Superior temporal gyrus (tissue), 1 donor: ENCODE data around the gene AFAP1L1.

Experiments
- DNase-seq: peaks from one replicate; pipeline ENCODE4 v3.0.0-alpha.2; 2016; ENCODE audit errors: extremely low spot score

AFAP1L1 gene

DNA sequence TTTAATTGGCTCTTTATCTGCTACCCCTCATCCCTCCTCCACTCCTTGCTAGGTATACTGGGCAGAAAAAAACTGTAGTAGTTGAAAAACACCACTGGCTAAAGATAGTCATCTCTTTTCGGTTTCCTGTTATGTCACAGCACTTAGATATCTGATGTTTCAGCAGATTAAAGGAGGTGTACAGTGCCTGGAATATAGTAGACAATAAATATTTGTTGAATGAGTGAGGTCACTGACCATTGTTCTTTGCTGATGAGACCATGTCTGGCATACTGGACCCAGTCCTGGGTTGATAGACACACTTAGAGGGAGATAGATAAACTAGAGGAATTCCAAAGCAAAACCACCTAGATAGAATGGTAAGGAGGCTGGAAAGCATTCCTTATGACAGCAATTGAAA is 76.9 kb downstream of the AFAP1L1 start:
- no peak for DNase-seq

DNA sequence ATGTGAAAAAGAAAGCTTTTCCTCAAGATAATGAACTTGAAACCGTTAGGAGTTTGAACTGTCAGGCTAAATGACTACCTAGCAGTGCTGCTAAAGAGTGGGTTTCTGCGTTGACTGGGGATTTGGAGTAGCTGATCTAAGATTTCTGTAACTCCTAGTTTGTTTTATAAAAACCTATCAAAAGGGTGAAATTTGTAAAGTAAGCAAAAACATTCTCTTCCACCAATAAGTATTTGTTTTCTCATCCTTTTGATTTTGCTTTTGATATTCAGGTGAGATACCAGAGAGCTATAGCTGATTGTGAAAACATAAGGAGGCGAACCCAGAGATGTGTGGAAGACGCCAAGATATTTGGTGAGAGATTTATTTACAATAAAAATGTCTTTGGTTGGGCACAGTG is 77.7 kb downstream of the AFAP1L1 start:
- no peak for DNase-seq

DNA sequence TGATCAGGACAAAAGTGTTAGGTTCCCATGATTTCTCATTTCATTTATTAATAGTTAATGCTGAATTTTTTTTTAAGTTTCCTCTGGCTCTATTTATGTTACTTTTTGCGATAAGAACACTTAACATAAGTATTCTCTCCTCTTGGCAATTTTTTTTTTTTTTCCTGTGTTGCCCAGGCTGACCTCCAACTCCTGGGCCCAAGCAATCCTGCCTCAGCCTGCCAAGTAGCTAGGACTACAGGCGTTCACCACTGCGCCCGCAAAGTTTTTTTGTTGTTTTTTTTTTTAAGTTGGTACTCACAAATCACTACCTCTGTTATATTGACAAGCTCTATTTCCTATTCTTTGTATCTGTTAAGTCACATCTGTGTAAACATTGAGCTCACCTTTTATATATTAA is 80.5 kb downstream of the AFAP1L1 start:
- no peak for DNase-seq

DNA sequence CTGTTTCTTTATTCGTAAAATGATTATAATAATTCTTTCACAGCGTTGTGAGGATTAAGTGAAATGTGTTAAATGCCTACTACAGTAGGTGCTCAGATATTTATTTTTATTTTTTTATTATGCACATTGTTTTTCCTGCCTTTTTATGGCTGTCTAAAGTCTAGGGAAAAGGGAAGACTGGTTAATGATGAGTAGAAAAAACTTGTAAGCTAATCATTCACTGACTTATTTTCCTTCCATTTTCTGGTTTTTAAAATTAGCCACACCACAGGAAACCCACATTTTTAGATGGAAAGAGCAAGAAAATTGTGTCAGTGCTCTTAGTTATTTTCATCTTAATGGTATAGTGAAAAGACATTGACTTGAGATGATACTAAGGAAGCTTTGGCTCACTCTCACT is 82.3 kb downstream of the AFAP1L1 start:
- DNase-seq: no peak

DNA sequence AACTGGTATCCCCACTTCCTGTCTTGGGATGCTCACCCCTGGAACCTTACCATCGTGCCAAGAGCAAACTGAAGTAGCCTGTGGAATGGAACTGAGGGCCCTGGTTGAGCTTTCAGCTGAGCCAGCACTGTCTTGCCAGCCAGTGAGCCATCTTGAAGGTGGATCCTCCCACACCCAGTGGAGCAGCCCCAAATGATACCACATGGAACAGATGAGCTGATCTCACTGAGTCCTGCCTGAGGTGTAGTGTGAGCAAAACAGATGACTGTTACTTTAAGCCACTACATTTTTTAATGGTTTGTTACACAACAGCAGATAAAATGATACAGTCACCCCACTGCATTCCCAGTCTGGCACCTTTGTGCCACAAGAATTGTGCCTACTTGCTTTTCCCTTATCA is 84.0 kb downstream of the AFAP1L1 start:
- no peak for DNase-seq

DNA sequence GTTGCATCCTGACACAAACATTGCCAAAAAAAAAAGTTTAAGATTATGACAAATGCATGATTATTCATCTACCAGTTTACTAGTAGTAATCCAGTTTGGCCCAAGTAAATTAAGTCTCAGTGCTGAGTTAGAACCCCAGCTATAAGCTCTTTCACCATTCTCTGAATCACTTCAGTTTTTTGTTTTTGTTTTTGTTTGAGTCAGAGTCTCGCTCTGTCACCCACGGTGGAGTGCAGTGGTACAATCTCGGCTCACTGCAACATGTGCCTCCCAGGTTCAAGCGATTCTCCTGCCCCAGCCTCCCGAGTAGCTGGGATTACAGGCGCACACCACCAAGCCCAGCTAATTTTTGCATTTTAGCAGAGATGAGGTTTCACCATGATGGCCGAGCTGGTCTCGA is 84.7 kb downstream of the AFAP1L1 start:
- no peak for DNase-seq

DNA sequence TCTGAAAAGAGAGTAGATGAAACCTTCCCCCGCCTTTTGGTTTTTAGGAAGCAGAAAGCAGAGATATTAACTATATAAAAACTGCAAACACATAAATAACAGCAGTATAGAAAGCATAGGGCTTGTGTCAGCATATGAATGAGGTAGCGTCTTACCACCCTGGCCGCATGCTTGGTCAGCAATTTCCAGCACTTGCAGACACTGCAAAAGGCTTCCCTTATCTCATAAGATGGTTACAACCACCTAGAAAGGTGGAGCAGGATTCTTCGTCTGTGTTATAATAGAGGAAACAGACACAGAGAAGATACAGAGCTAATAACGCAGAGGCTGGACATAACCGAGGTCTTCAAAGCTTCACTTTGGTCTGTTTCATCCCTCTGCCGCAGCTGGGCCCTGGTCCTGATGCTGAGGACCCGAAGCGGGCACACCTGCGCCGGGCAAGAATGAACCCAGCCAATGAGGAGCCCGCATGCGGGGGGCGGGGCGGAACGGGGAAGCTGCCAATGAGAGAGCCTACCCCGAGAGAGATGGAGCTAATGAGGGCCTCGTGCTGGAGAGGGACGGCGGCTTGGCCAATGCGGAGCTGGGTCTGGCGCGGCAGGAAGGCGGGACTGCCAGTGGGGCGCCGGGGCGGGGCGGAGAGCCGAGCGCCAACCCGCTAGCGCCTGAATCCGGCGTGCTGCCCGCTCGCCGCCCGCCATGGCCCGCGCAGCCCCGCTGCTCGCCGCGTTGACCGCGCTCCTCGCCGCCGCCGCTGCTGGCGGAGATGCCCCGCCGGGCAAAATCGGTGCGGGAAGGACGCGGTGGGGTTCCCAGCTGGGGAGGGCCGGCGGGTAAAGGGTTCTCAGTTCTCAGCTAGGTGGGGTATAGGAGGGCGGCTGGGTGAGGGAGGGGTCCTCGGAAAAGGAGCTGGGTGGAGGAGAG is 86.0 kb downstream of the AFAP1L1 start, which contains the start of gene PCYOX1L:
TSS of gene PCYOX1L (plus strand) at position 677 of the 924 bp plus-strand sequence. CDS start at position 700, 23 bp downstream.
- peak; percentile 98 for DNase-seq

DNA sequence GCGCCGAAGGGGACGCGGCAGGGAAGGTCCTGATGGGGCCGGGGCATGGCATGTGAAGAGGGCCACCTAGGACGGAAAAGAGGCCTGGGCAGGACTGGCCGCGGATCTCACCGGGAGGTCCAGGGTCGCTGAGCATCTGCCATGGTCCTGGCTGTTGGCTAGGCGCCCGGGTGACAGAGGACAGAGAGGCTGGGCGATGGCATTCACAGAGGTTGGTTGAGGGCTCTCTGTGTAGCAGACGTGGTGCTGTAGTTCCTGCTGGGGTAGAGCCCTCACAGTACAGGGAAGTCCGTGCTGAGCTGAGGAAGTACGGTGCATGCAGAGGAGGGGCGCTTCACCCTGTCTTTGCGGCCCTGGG is 86.6 kb downstream of the AFAP1L1 start:
- DNase-seq: no peak

DNA sequence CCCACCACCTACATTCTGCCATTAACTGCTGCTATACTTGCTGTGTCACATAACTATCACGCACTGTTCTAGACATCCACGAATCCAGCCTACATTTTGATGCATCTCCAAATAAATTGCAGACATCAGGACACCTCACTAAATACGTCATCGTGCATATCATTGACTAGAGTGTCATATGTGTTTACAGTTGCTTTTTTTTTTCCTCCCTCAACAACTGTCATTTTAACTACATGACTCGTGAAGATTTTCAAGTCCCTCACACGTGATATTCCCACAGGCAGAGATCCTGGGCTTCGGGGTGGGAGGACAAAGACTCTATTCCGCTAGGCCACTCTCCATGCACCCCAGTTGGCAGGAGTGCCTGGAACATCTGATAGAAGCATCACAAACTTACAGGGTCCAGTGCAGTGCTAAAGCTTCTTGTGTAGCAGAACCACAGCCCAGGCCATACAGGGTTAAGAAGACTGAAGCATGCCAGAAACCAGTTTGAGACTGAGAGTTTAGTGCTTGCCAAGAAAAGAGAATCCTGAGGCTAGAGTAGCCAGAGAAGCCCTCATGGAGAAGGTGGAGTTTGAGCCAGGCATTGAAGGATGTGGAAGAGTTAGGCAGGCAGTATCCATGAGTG is 87.3 kb downstream of the AFAP1L1 start:
- peak; percentile 55 for DNase-seq

DNA sequence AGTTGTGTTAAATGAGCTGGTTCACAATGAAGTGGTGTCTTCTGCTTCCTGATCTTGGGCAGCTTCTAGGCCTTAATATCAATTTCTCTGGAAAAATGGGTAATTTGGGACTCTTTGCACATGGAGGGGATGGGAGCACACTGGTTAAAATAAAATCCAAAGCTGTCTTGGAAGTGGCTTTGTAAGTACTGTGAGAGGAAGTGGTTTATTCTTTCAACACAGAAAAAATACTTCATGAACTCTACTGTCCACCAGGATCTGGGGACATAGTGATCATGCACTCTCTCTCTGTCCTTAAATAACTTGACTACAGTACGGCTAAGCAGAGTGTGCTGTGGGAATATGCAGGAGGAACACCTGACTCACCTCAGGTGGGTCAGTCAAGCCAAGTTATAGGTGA is 88.6 kb downstream of the AFAP1L1 start:
- no peak for DNase-seq

DNA sequence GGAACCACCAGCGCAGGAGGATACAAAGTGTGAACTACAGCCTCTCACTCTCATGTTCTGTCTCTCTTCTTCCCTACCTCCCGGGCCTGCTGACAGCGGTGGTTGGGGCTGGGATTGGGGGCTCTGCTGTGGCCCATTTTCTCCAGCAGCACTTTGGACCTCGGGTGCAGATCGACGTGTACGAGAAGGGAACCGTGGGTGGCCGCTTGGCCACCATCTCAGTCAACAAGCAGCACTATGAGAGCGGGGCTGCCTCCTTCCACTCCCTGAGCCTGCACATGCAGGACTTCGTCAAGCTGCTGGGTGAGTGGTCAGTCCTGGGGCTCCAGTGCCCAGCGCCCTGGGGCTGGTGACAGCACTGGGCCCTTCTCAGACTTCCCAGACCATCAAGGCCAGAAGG is 90.9 kb downstream of the AFAP1L1 start:
- no peak for DNase-seq

DNA sequence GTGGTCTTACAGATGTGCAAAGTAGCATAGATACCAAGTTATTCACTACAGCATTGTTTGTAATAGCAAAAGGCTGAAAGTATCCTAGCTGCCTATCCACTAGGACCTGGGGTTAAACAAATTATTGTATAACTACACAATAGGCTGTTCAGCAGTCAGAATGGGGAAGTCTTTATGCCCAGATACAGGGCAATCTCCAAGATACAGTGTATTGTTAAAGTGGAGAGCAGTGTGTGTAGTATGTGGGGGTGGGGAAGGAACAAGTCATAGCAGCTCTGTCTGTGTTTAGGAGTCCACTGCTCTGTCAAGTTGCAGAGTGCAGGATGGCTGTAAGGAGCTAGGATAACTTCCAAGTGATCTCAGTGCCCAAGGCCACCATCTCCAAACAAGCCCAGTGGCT is 91.7 kb downstream of the AFAP1L1 start:
- DNase-seq: no peak

DNA sequence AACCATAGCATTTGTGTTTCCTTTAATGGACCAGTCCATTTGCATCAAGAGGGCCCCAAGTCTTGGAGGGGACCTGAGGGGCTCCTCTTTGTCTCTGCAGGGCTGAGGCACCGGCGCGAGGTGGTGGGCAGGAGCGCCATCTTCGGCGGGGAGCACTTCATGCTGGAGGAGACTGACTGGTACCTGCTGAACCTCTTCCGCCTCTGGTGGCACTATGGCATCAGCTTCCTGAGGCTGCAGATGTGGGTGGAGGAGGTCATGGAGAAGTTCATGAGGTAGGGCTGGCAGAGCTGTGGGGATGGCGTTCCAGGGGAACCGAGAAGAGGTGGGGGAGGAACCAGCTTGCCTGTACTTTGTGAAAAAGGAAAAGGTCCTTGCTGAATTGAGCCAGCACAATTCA is 92.3 kb downstream of the AFAP1L1 start:
- DNase-seq: no peak

DNA sequence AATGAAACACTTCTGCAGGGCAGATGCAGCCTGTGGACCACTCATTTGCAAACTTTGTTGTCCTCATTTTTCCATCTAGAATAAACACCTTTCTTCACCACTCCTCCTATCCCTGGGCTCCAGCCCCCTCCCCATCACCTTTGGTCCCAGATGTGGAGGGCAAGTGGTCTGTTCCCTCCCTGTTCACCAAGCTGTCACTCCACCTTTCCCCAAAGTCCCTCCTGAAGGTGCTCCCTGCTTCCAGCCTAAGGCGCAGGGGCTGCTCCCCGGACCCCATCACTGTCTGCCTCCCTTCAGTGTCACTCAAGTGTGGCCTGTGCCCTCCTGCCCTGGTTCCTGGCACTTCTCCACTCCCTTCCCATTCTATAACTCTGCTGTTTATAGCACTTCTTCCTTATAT is 93.1 kb downstream of the AFAP1L1 start:
- DNase-seq: no peak

DNA sequence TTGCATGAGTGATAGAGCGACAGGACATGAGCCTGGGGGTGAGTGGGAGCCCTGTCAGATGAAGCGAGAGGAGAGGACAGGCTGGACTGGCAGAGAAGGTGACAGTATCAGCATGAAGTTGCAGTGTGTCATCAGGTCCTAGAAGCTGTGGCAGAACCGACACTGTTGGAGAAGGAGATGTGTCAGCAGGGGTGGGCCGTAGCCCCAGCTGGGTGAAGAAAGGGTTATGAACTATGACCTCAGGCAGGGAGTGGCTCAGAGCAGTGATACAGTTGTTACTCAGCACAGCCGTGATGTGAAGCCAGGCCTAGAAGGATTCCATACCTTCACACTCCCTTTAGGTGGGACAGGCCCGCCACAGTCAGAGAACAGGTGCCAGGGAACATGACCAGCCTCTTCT is 93.8 kb downstream of the AFAP1L1 start:
- DNase-seq: no peak

DNA sequence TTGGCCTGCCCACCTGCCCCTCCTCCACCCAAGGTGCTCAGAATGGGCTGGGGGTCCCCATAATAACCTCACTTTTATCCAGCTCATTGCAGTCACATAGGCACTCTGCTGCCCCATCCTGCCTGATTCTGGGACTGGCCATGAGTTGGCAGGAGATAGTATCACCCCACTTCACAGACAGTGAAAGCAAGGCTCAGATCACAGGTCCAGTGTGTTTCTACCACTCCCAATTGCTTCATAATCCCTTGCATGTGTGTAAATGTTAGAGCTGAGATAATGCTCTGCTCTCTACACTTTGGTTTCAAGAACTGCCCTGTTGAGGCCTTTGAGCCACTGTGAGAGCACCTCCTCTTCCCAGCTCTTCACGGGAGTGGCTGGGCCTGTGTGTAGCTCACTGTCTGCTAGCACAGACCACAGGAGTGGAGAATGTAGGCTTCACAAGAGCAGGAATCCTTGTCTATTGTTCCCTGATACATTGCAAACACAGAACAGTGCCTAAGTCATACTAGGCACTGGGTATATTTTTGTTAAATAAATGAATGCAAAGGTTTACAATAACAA is 94.6 kb downstream of the AFAP1L1 start:
- DNase-seq: no peak

DNA sequence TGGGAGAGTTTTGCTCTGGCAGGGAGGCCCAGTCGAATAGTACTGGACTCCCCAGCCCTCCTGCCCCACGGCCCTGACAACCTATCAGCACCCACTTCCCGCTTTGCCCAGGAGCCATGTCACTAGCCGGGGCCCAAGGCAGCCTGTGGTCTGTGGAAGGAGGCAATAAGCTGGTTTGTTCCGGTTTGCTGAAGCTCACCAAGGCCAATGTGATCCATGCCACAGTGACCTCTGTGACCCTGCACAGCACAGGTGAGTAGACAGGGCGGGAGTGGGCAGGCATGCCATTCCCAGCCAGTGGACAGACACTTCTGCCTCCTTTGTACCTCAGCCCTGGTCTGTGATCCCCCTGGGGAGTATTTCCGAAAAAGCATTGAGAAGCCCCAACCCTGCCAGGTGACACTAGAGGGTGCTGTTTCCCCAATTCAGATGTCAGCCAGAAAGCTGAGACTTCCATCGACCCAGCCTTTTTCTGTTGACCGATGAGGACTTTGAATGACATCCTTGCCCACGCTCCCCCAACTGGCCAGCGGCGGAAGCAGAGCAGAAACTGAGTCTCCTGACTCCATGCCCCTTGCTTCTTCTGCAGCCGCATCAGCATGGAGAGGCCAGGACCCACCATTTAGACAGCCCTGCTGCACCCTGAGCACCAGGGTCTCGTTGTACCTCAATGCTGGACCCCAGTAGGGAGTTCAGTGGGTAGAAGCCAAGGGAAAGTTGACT is 95.8 kb downstream of the AFAP1L1 start:
- DNase-seq: peak; percentile 69

DNA sequence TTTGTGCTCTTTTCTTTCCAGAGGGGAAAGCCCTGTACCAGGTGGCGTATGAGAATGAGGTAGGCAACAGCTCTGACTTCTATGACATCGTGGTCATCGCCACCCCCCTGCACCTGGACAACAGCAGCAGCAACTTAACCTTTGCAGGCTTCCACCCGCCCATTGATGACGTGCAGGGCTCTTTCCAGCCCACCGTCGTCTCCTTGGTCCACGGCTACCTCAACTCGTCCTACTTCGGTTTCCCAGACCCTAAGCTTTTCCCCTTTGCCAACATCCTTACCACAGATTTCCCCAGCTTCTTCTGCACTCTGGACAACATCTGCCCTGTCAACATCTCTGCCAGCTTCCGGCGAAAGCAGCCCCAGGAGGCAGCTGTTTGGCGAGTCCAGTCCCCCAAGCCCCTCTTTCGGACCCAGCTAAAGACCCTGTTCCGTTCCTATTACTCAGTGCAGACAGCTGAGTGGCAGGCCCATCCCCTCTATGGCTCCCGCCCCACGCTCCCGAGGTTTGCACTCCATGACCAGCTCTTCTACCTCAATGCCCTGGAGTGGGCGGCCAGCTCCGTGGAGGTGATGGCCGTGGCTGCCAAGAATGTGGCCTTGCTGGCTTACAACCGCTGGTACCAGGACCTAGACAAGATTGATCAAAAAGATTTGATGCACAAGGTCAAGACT is 96.5 kb downstream of the AFAP1L1 start:
- DNase-seq: no peak

DNA sequence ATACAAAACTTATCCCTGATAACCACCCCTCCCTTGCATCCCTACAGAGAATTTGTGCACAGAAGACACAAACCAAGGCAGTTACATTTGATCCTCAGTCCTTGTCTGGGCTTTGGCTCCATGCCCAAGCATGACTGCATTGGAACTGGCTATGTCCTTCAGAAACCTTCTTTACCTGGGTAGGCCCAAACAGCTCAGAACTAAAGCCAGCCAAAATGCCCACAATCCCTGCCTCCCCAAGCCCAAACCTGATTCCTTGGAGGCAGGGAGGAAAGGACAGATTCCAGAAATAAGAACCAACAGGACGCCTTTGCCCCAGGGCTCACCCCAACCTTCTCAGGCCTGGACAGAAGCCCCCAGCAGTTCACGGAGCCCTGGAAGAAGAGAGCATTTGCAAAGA is 99.2 kb downstream of the AFAP1L1 start:
- DNase-seq: no peak

DNA sequence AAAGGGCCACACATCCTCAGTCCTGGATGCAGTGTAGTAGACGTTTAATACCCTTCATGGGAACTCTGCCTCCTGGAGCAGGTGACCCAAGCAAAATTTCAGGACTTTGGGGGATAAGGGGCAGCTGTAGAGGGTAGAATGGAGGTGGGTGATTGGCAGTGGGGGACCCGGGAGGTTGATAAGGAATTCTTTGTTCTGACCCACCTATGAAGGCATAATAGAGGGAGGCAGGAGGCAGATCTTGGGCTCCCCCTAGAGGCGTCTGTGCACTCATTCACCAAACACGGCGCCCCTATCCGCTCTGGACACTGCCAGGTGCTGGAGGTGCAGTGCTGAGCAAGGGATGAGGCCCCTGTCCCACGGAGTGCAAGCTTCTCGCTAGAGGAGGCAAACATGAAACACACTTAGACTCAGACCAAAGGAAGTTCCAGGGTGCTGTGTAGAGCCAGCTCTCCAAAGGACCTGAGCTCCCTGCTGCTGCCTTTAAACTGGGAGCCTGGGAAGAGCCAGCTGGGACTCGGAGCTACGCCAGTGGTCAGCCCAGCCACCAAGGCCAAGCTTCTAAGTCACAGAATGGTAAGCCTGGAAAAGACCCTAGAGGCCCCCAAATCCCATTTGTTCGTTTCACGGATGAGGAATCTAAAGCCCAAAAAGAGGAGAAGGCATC is 99.8 kb downstream of the AFAP1L1 start:
- peak; percentile 66 for DNase-seq
